ENCODE measurements around the gene DLG1. TPM values are rescaled to one million over a fixed set of nuclear protein-coding genes. Genes with fewer than 3 reads are reported as not detected.
"Not testable (repeated sequence)": the region's sequence is repeated elsewhere in the genome, so short reads cannot be mapped to it uniquely, and the experiment has no call there.

DLG1 gene
- polyA plus RNA-seq, 2 donors = 39.4 to 40.7 TPM

DNA sequence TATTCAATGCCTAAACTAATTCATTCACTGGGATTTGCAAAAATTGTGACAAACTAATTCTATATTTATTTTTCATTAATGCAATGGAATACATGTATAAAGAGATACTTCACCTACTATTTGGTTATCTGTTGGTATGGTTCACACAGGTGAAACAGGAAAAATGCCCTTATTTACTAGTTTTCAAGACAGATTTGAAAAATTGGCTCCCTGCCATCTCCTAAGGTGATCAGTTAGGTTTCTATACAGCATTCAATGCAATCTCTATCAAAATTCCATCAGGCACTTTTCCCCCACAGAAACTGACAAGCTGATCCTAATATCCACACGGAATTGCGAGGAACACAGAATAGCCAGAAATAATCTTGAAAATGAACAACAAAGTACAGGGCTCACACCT is 101.1 kb downstream of the DLG1 start:
- Histone ChIP-seq H3K4me3 (ENCODE audit: low read depth in 1 of 2, low read length in 2 of 2) (no peak overlapping the region), H3K36me3 (ENCODE audit: control insufficient read depth in 2 of 2, insufficient read depth in 2 of 2, low read length in 1 of 2) (no peaks in the 10 kb centered on the region), H3K27ac (ENCODE audit: low read depth in 2 of 2, low read length in 1 of 2) (no peak overlapping the region), H3K27me3 (ENCODE audit: control insufficient read depth in 1 of 2, insufficient read depth in 2 of 2, low read length in 2 of 2) (no peaks in the 10 kb centered on the region), H3K4me1 (ENCODE audit: control insufficient read depth in 2 of 2, insufficient read depth in 2 of 2, low read length in 1 of 2) (no peaks in the 10 kb centered on the region), H3K9me3 (ENCODE audit: control insufficient read depth in 2 of 2, insufficient read depth in 1 of 2, low read depth in 1 of 2, low read length in 1 of 2) (no peaks in the 10 kb centered on the region)
- WGBS, 2 donors = 97 to 99% methylated on average over 2 of the region's 2 CpGs

DNA sequence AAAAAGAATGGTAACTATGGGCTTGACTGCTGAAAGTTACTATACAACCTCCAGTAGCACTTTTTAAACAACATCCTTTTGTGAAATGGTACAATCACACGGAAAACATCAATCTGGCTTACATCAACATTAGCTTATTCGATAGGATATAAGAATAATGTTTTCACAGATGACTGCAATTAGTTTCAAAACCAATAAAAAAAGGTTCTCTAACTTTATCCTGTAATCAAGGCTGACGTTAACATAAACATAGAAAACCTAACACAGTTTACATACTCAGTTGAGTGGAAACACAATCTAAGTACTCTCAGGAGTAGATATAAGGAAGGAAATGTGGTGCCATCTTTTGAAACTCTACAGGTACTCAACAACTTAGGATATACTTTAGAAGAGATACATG is 102.2 kb downstream of the DLG1 start:
- Histone ChIP-seq H3K4me3 (ENCODE audit: low read depth in 1 of 2, low read length in 2 of 2) (no peak overlapping the region), H3K27me3 (ENCODE audit: control insufficient read depth in 1 of 2, insufficient read depth in 2 of 2, low read length in 2 of 2) (no peaks in the 10 kb centered on the region), H3K36me3 (ENCODE audit: control insufficient read depth in 2 of 2, insufficient read depth in 2 of 2, low read length in 1 of 2) (no peaks in the 10 kb centered on the region), H3K4me1 (ENCODE audit: control insufficient read depth in 2 of 2, insufficient read depth in 2 of 2, low read length in 1 of 2) (no peaks in the 10 kb centered on the region), H3K27ac (ENCODE audit: low read depth in 2 of 2, low read length in 1 of 2) (no peak overlapping the region), H3K9me3 (ENCODE audit: control insufficient read depth in 2 of 2, insufficient read depth in 1 of 2, low read depth in 1 of 2, low read length in 1 of 2) (no peaks in the 10 kb centered on the region)
- 83 to 84% methylated on average over 3 of the region's 3 CpGs for WGBS, 2 donors

DNA sequence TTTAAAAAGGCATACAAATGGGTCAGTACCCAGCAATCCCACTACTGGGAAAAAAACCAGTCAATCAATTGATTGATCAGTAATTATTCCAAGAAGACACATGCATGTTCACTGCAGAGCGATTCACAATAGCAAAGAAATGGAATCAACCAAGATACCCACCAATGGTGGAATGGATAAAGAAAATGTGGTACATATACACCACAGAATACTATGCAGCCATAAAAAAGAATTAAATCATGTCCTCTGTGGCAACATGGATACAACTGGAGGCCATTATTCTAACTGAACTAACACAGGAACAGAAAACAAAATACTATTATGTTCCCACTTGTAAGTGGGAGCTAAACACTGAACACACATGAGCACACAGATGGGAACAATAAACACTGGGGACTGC is 103.1 kb downstream of the DLG1 start:
- WGBS, 2 donors = 97 to 98% methylated on average over 1 of the region's 1 CpG
- no peaks in the 10 kb centered on the region for H3K36me3 ChIP-seq (ENCODE audit: control insufficient read depth in 2 of 2, insufficient read depth in 2 of 2, low read length in 1 of 2)
- H3K9me3 ChIP-seq (ENCODE audit: control insufficient read depth in 2 of 2, insufficient read depth in 1 of 2, low read depth in 1 of 2, low read length in 1 of 2) = no peaks in the 10 kb centered on the region
- no peak overlapping the region for H3K27ac ChIP-seq (ENCODE audit: low read depth in 2 of 2, low read length in 1 of 2)
- H3K4me3 ChIP-seq (ENCODE audit: low read depth in 1 of 2, low read length in 2 of 2) = no peak overlapping the region
- no peaks in the 10 kb centered on the region for H3K27me3 ChIP-seq (ENCODE audit: control insufficient read depth in 1 of 2, insufficient read depth in 2 of 2, low read length in 2 of 2)
- no peaks in the 10 kb centered on the region for H3K4me1 ChIP-seq (ENCODE audit: control insufficient read depth in 2 of 2, insufficient read depth in 2 of 2, low read length in 1 of 2)

DNA sequence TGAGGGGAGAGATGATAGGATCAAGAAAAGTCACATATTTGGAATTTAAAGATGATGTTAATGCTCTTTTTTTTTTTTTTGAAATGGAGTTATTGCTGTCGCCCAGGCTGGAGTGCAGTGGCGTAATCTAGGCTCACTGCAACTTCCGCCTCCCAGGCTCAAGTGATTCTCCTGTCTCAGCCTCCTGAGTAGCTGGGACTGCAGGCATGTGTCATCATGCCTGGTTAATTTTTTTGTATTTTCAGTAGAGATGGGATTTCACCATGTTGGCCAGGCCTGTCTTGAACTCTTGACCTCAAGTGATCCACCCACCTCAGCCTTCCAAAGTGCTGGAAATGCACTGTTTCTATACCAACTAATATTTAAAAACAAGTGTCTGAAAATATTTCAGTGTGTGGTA is 104.7 kb downstream of the DLG1 start:
- not testable (repeated sequence) for H3K27ac ChIP-seq (ENCODE audit: low read depth in 2 of 2, low read length in 1 of 2); H3K36me3 ChIP-seq (ENCODE audit: control insufficient read depth in 2 of 2, insufficient read depth in 2 of 2, low read length in 1 of 2); H3K27me3 ChIP-seq (ENCODE audit: control insufficient read depth in 1 of 2, insufficient read depth in 2 of 2, low read length in 2 of 2); H3K4me1 ChIP-seq (ENCODE audit: control insufficient read depth in 2 of 2, insufficient read depth in 2 of 2, low read length in 1 of 2); H3K9me3 ChIP-seq (ENCODE audit: control insufficient read depth in 2 of 2, insufficient read depth in 1 of 2, low read depth in 1 of 2, low read length in 1 of 2); H3K4me3 ChIP-seq (ENCODE audit: low read depth in 1 of 2, low read length in 2 of 2)
- WGBS, 2 donors = 93 to 100% methylated on average over 3 of the region's 3 CpGs

DNA sequence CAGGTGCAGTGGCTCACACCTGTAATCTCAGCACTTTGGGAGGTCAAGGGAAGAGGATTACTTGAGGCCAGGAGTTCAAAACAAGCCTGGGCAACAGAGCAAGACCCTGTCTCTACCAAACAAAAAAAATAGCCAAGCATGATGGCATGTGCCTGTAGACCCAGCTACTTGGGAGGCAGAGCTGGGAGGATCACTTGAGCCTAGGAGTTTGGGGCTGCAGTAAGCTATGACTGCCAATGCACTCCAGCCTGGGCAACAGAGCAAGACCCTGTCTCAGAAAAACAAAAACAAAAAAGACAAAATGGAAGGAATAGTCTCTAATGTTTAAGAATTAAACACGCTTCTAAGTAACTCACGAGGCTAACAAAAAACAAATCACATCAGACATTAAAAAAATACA is 106.5 kb downstream of the DLG1 start:
- no peaks in the 10 kb centered on the region for H3K4me1 ChIP-seq (ENCODE audit: control insufficient read depth in 2 of 2, insufficient read depth in 2 of 2, low read length in 1 of 2)
- no peaks in the 10 kb centered on the region for H3K36me3 ChIP-seq (ENCODE audit: control insufficient read depth in 2 of 2, insufficient read depth in 2 of 2, low read length in 1 of 2)
- H3K27me3 ChIP-seq (ENCODE audit: control insufficient read depth in 1 of 2, insufficient read depth in 2 of 2, low read length in 2 of 2) = no peaks in the 10 kb centered on the region
- no peak overlapping the region for H3K27ac ChIP-seq (ENCODE audit: low read depth in 2 of 2, low read length in 1 of 2)
- H3K9me3 ChIP-seq (ENCODE audit: control insufficient read depth in 2 of 2, insufficient read depth in 1 of 2, low read depth in 1 of 2, low read length in 1 of 2) = no peaks in the 10 kb centered on the region
- no peak overlapping the region for H3K4me3 ChIP-seq (ENCODE audit: low read depth in 1 of 2, low read length in 2 of 2)
- WGBS, 2 donors = 97% methylated on average over 2 of the region's 2 CpGs

DNA sequence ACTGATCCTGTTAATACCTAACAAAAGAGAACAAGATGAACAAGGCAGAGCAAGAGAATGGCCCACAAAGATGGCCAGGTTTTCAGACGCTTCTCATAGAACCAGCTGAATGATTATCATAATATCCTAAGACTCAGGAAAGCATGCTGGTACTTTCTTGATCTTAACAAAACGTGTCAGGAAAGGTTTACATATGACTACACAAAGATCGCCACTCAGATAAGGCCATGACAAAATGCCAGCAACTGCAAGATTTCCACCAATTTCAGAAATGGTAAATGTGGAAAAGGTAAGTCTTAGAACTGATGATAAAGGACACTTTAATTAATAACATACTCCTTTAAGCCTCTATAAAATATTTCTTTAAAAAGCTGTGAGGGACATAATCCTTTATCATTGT is 108.8 kb downstream of the DLG1 start:
- H3K4me3 ChIP-seq (ENCODE audit: low read depth in 1 of 2, low read length in 2 of 2) = no peak overlapping the region
- no peaks in the 10 kb centered on the region for H3K27me3 ChIP-seq (ENCODE audit: control insufficient read depth in 1 of 2, insufficient read depth in 2 of 2, low read length in 2 of 2)
- no peaks in the 10 kb centered on the region for H3K9me3 ChIP-seq (ENCODE audit: control insufficient read depth in 2 of 2, insufficient read depth in 1 of 2, low read depth in 1 of 2, low read length in 1 of 2)
- H3K36me3 ChIP-seq (ENCODE audit: control insufficient read depth in 2 of 2, insufficient read depth in 2 of 2, low read length in 1 of 2) = no peaks in the 10 kb centered on the region
- WGBS, 2 donors = 57 to 59% methylated on average over 3 of the region's 3 CpGs
- H3K4me1 ChIP-seq (ENCODE audit: control insufficient read depth in 2 of 2, insufficient read depth in 2 of 2, low read length in 1 of 2) = no peaks in the 10 kb centered on the region
- H3K27ac ChIP-seq (ENCODE audit: low read depth in 2 of 2, low read length in 1 of 2) = no peak overlapping the region

DNA sequence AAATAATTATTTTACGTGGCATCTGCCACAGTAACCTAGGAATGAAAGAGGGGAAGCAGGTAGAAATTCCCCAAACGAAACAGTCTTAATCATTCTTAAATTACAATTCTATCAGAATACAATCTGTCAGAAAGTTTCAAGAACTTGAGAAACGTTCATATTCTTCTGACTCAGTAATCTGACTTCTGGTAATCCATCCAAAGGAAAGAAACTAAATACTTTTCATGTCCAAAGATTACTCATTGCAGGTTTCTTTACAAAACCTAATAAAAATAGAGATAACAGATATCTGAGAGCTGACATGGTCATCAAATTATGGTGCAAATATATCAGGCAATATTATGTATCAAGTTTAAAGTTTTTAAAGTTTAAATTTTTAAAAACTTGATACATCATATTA is 109.4 kb downstream of the DLG1 start:
- Histone ChIP-seq H3K27ac (ENCODE audit: low read depth in 2 of 2, low read length in 1 of 2) (no peak overlapping the region), H3K4me3 (ENCODE audit: low read depth in 1 of 2, low read length in 2 of 2) (no peak overlapping the region), H3K4me1 (ENCODE audit: control insufficient read depth in 2 of 2, insufficient read depth in 2 of 2, low read length in 1 of 2) (no peaks in the 10 kb centered on the region), H3K36me3 (ENCODE audit: control insufficient read depth in 2 of 2, insufficient read depth in 2 of 2, low read length in 1 of 2) (no peaks in the 10 kb centered on the region), H3K9me3 (ENCODE audit: control insufficient read depth in 2 of 2, insufficient read depth in 1 of 2, low read depth in 1 of 2, low read length in 1 of 2) (no peaks in the 10 kb centered on the region), H3K27me3 (ENCODE audit: control insufficient read depth in 1 of 2, insufficient read depth in 2 of 2, low read length in 2 of 2) (no peaks in the 10 kb centered on the region)
- WGBS, 2 donors = 65 to 69% methylated on average over 3 of the region's 3 CpGs

DNA sequence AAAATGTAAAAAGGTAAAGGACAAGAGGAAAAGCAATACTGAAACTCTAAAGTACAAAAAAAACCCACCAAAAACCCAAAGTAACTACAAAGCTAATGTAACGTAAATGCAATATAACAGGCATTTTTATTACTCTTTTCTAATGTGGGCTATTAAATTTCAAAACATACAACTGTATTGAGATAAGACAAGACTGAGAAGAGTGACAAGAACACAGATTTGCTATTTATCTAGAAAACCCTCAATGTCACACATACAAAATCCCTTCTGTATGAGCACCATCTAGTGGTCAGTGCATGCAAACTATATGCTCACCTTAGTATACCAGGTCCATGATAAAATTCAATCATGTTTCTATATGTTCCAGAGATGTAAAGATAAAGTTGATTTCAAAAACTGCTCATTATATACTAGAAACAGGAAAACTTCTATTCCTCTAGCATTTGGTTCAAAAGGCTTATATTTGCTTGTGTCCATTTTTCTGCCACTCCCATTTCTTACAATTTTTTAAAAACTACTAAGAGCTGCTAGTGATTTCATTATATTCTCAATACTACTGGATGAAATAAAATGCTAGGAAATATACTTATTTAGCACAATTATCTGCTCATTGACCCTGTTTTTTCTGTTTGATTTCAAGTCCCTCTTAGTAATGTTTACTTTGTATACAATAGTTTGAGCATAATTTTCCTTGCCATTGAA is 111.4 kb downstream of the DLG1 start:
- H3K27ac ChIP-seq (ENCODE audit: low read depth in 2 of 2, low read length in 1 of 2) = no peak overlapping the region
- peaks cover 0 to 3% of the 10 kb centered on the region in 2 donors for H3K36me3 ChIP-seq (ENCODE audit: control insufficient read depth in 2 of 2, insufficient read depth in 2 of 2, low read length in 1 of 2)
- no peaks in the 10 kb centered on the region for H3K27me3 ChIP-seq (ENCODE audit: control insufficient read depth in 1 of 2, insufficient read depth in 2 of 2, low read length in 2 of 2)
- 59 to 89% methylated on average over 1 of the region's 1 CpG for whole genome bisulfite sequencing, 2 donors
- no peaks in the 10 kb centered on the region for H3K9me3 ChIP-seq (ENCODE audit: control insufficient read depth in 2 of 2, insufficient read depth in 1 of 2, low read depth in 1 of 2, low read length in 1 of 2)
- H3K4me1 ChIP-seq (ENCODE audit: control insufficient read depth in 2 of 2, insufficient read depth in 2 of 2, low read length in 1 of 2) = no peaks in the 10 kb centered on the region
- H3K4me3 ChIP-seq (ENCODE audit: low read depth in 1 of 2, low read length in 2 of 2) = no peak overlapping the region

DNA sequence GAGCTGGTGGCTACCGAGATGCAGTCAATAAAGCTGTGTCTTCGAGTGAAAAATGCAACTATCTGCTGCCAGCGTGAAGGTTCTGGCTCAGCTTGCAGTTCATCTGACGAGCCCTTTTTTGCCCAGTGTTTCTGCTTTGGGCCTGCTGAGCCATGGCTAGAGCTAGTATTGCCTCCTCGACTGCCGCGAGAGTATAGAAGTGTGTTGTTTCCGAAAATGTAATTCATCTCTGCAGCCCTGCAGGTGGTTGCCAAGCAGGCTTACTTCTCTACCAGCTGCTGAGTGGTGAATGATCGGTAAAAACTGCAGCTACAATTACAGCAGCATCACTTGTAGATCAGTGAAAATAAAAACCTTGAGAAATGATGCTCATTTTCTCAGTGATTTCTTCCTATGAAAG is 114.8 kb downstream of the DLG1 start:
- Histone ChIP-seq H3K4me3 (ENCODE audit: low read depth in 1 of 2, low read length in 2 of 2) (no peak overlapping the region), H3K9me3 (ENCODE audit: control insufficient read depth in 2 of 2, insufficient read depth in 1 of 2, low read depth in 1 of 2, low read length in 1 of 2) (no peaks in the 10 kb centered on the region), H3K4me1 (ENCODE audit: control insufficient read depth in 2 of 2, insufficient read depth in 2 of 2, low read length in 1 of 2) (no peaks in the 10 kb centered on the region), H3K27me3 (ENCODE audit: control insufficient read depth in 1 of 2, insufficient read depth in 2 of 2, low read length in 2 of 2) (no peaks in the 10 kb centered on the region), H3K27ac (ENCODE audit: low read depth in 2 of 2, low read length in 1 of 2) (no peak overlapping the region), H3K36me3 (ENCODE audit: control insufficient read depth in 2 of 2, insufficient read depth in 2 of 2, low read length in 1 of 2) (peaks cover 0 to 3% of the 10 kb centered on the region in 2 donors)
- 84 to 85% methylated on average over 9 of the region's 9 CpGs for WGBS, 2 donors

DNA sequence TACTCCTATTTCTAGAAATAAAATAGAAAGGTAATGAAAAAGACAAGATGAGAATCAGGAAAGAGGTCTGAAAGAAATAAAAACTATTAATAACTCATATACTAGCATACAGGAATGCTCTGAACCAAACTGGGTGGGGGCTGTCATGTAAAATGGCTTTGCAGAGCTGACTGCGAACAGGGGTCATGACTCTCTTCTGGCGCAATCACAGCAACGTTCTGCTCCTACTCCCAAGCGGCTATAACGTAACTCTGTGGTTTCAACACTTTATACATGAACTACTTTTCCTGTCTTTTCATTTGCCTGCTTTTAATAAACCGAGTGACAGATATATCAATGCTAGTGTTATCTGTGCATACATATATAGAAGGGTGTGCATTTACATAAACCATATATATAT is 116.7 kb downstream of the DLG1 start:
- no peaks in the 10 kb centered on the region for H3K4me1 ChIP-seq (ENCODE audit: control insufficient read depth in 2 of 2, insufficient read depth in 2 of 2, low read length in 1 of 2)
- peaks cover 0 to 3% of the 10 kb centered on the region in 2 donors for H3K36me3 ChIP-seq (ENCODE audit: control insufficient read depth in 2 of 2, insufficient read depth in 2 of 2, low read length in 1 of 2)
- WGBS, 2 donors = 73 to 78% methylated on average over 6 of the region's 6 CpGs
- H3K9me3 ChIP-seq (ENCODE audit: control insufficient read depth in 2 of 2, insufficient read depth in 1 of 2, low read depth in 1 of 2, low read length in 1 of 2) = no peaks in the 10 kb centered on the region
- no peaks in the 10 kb centered on the region for H3K27me3 ChIP-seq (ENCODE audit: control insufficient read depth in 1 of 2, insufficient read depth in 2 of 2, low read length in 2 of 2)
- no peak overlapping the region for H3K4me3 ChIP-seq (ENCODE audit: low read depth in 1 of 2, low read length in 2 of 2)
- no peak overlapping the region for H3K27ac ChIP-seq (ENCODE audit: low read depth in 2 of 2, low read length in 1 of 2)
